ENCODE data around the gene TMEFF2. TPM values are rescaled to one million over a fixed set of nuclear protein-coding genes. Genes with fewer than 3 reads are reported as not detected.

The TMEFF2 gene
- total RNA-seq, 2 experiments from 2014 or later = not detected

DNA sequence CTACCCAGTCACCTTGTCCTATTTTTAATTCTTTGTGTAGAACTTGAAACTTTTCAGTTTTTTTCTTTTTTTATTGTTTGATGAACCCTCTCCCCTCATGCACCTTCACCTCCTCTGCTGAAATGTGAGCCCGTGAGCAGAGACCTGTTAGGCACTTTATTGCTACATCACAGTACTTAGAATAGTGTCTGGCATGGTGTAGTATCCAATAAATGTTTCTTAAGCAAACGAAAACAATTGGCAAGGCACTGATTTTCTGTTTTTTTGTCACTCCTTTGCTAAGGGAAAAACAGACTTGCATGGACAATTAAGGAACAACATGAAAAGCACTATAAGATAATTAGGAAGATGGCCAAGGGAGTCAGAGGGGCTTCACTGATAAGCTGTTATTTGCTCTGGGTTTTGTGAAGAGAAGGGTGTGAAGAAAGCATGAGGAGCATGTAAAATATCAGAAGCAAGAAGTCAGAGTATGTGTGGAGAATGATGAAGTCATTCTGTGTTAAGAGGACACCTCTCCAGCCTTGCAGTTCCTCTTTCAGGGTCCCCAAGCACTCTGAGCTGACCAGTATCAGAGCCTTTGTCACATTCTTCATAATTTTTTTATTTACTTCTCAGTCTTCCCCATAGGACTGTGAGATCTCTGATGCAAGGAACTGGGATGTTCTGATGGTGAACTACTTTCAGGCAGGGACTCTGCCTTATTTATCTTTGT is 248.1 kb downstream of the TMEFF2 start:
- DNase-seq = no peak
- Mint-ChIP-seq H3K4me3 (no peak overlapping the region), H3K36me3 (ENCODE audit: low read depth) (no peaks in the 10 kb centered on the region), H3K4me1 (no peaks in the 10 kb centered on the region), H3K27me3 (peaks cover 12% of the 10 kb centered on the region), H3K27ac (no peak overlapping the region), H3K9me3 (no peaks in the 10 kb centered on the region)
- ChIA-PET POLR2A (no interaction called here), CTCF (no interaction called here)

DNA sequence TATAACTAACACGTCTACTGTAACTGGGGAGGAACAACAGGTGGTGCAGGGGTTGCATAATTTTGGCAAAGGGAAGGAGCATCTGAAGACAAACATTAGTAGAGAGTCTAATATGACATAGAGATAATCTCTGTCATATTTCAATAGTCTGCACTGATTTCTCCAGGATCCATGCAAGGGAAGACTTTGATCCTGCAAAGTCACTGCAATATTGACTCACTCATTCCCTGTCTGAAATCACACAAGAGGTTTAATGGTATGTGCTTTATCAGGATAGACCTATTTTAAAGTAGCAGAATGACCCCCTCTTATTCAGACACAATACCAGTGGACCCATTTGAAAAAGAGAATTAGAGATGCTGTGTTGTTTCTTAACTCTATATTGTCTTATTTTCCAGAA is 249.1 kb downstream of the TMEFF2 start:
- Mint-ChIP-seq H3K4me1 (no peaks in the 10 kb centered on the region), H3K27ac (no peak overlapping the region), H3K36me3 (ENCODE audit: low read depth) (no peaks in the 10 kb centered on the region), H3K4me3 (no peak overlapping the region), H3K27me3 (peaks cover 16% of the 10 kb centered on the region), H3K9me3 (no peaks in the 10 kb centered on the region)
- DNase-seq = no peak
- ChIA-PET POLR2A (no interaction called here), CTCF (no interaction called here)

DNA sequence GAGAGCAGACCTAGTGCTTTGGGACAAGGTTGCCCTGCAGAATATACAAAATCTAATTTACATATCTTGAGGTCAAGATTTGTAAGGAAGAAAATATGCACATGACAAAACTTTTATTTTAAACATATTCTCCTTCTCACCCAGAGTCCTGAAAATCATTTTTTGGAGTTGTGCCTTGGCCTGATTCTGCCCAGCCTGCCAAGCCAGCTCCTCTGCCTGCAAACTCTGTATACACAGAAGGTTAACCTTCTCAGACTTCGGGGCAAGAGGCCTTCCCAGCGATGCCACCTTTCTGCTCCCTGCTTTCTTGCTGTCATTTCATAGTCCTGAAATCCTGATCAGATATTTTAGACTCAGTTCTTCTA is 252.0 kb downstream of the TMEFF2 start:
- Mint-ChIP-seq H3K4me1 (no peaks in the 10 kb centered on the region), H3K27ac (no peak overlapping the region), H3K4me3 (no peak overlapping the region), H3K27me3 (peaks cover 26% of the 10 kb centered on the region), H3K36me3 (ENCODE audit: low read depth) (no peaks in the 10 kb centered on the region), H3K9me3 (no peaks in the 10 kb centered on the region)
- CTCF ChIA-PET = no interaction called here
- POLR2A ChIA-PET = no interaction called here
- no peak for DNase-seq

DNA sequence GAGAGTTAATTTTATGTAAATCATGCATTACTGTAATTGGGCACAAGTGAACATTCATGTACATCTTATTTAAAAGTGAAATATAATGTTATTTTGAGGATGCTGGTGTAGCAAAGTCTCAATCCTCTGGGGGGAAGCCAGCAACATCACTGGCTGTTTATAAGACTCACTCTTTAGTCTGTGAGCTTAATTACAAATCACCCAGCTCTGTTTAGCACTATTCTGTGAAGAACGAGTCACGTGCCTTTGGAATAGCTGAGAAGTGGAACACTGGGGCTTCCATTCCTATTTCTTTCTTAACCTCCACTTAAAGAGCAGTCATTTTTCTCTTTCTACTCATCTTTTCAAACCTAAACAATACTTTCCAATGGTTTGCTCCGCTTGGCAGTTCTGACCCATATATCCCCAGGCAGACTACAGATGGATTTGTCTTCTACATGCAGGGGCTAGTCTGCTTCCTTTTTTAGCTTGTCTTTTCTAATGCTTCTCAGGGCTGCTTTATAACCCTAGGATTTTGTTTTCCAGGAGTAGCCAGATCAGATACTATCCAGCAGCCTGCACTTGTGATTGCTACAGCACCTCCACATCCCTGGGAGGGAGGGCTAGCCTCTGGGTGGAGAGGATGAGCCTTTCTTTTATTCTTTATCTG is 252.5 kb downstream of the TMEFF2 start:
- no peak overlapping the region for H3K4me3 Mint-ChIP-seq
- peaks cover 26% of the 10 kb centered on the region for H3K27me3 Mint-ChIP-seq
- H3K4me1 Mint-ChIP-seq = no peaks in the 10 kb centered on the region
- H3K27ac Mint-ChIP-seq = no peak overlapping the region
- no peaks in the 10 kb centered on the region for H3K36me3 Mint-ChIP-seq (ENCODE audit: low read depth)
- no peak for DNase-seq
- CTCF ChIA-PET = no interaction called here
- POLR2A ChIA-PET = no interaction called here
- no peaks in the 10 kb centered on the region for H3K9me3 Mint-ChIP-seq

DNA sequence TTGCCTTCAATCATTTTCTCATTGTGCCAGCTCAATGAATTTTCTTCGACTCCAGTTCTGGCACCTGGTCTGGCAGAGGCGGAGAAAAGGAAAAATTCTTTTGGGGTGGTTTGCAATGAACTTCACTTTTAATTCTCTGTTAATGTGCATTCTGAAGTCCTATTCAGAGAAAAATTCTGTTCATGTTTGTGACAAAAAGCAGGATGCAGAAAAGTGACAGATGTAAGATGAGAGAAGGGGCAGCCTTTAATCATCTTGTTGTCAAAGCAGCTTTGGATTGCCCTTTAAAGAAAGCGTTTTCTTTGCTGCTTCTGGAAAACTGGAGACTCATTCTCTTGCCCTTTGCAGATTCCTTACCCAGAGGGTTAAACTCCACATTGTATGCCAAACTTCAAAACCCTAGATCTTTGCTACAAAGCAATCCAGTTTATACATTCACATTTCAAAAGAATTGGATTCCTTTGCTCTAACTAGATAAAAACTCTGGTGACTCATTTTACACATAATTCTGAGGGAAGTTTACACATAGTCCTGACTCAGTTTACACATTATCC is 253.3 kb downstream of the TMEFF2 start:
- CTCF ChIA-PET = no interaction called here
- no peak for DNase-seq
- POLR2A ChIA-PET = interaction anchor here (0.7 kb wide), 1 partner anchor 161 kb away, joined by 3 read pairs; no protein-coding TSS in a partner anchor
- H3K4me3 Mint-ChIP-seq = no peak overlapping the region
- H3K27ac Mint-ChIP-seq = no peak overlapping the region
- no peaks in the 10 kb centered on the region for H3K36me3 Mint-ChIP-seq (ENCODE audit: low read depth)
- H3K27me3 Mint-ChIP-seq = peaks cover 29% of the 10 kb centered on the region
- no peaks in the 10 kb centered on the region for H3K4me1 Mint-ChIP-seq
- H3K9me3 Mint-ChIP-seq = no peaks in the 10 kb centered on the region

DNA sequence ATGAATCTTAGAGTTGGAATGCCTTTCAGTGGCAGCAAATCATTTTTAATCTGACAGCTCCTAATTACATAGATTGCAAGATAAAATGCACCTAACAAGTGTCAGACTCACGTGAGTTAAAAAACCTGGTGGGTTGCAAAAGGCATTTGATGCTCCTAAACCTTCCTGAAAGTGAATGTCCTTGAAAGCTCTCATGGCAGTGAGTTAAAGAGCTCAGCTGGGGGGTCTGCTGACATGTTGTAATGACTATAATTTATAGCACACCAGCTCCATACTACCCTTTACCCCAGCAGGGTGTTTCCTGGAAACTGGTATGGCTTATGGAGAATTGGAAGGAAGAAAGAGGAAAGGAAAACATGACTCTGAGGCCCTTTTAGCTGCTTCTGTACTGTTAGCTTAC is 256.0 kb downstream of the TMEFF2 start:
- no peak for DNase-seq
- no peak overlapping the region for H3K4me3 Mint-ChIP-seq
- no peak overlapping the region for H3K27ac Mint-ChIP-seq
- peaks cover 31% of the 10 kb centered on the region for H3K27me3 Mint-ChIP-seq
- no peaks in the 10 kb centered on the region for H3K36me3 Mint-ChIP-seq (ENCODE audit: low read depth)
- ChIA-PET CTCF (no interaction called here), POLR2A (no interaction called here)
- no peaks in the 10 kb centered on the region for H3K4me1 Mint-ChIP-seq
- H3K9me3 Mint-ChIP-seq = no peaks in the 10 kb centered on the region

DNA sequence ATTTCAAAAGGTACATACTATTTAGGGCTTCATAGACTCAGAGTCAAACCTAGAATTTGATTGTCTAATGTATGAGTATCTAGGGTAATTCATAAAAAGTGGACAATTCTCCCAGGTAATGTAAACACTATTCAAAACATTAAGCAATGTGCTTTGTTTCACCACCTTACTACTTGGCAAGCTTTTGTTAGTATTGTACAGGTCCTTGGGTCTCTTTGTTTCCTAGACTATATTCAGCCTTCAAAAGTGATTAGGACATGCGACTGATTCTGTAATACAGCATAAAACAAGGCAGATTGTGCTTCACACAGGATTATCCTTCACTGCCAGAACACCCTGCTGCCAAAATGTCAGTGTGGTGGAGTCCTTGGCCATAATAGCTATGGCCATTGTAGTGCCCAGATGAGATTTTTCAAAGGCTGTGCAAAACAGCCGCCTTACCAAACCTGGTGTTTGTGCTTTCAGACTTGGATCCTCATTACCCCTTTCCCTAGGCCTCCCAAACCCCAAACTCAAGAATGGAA is 257.8 kb downstream of the TMEFF2 start:
- no peaks in the 10 kb centered on the region for H3K36me3 Mint-ChIP-seq (ENCODE audit: low read depth)
- peaks cover 21% of the 10 kb centered on the region for H3K27me3 Mint-ChIP-seq
- no peaks in the 10 kb centered on the region for H3K9me3 Mint-ChIP-seq
- H3K4me1 Mint-ChIP-seq = no peaks in the 10 kb centered on the region
- no peak overlapping the region for H3K4me3 Mint-ChIP-seq
- no peak for DNase-seq
- H3K27ac Mint-ChIP-seq = no peak overlapping the region
- ChIA-PET POLR2A (no interaction called here), CTCF (no interaction called here)

DNA sequence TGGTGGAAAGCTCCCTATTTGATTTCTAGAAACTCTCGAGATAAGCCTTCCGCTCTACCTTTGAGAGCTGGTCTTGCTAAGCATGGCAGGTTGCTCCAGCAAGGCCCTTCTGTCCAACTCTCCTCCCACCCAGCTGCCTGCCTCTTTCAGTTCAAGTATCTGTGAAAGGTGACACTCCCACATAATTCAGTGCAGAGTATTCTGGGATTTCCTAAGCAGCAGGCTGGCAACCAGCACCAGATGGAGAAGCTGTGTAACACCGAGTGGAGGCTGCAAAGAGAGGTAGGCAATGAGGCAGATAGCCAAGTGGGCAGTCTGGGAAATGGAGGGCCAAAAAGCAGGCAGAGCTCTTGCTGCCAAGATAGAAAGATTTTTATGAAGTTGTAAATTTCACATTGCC is 259.5 kb downstream of the TMEFF2 start:
- H3K27me3 Mint-ChIP-seq = peaks cover 13% of the 10 kb centered on the region
- H3K4me1 Mint-ChIP-seq = no peaks in the 10 kb centered on the region
- H3K9me3 Mint-ChIP-seq = no peaks in the 10 kb centered on the region
- H3K36me3 Mint-ChIP-seq (ENCODE audit: low read depth) = no peaks in the 10 kb centered on the region
- no peak overlapping the region for H3K4me3 Mint-ChIP-seq
- H3K27ac Mint-ChIP-seq = no peak overlapping the region
- DNase-seq = no peak
- ChIA-PET CTCF (interaction anchor here (1.1 kb wide), 1 partner anchor 227 kb away, joined by 3 read pairs; no protein-coding TSS in a partner anchor), POLR2A (no interaction called here)

DNA sequence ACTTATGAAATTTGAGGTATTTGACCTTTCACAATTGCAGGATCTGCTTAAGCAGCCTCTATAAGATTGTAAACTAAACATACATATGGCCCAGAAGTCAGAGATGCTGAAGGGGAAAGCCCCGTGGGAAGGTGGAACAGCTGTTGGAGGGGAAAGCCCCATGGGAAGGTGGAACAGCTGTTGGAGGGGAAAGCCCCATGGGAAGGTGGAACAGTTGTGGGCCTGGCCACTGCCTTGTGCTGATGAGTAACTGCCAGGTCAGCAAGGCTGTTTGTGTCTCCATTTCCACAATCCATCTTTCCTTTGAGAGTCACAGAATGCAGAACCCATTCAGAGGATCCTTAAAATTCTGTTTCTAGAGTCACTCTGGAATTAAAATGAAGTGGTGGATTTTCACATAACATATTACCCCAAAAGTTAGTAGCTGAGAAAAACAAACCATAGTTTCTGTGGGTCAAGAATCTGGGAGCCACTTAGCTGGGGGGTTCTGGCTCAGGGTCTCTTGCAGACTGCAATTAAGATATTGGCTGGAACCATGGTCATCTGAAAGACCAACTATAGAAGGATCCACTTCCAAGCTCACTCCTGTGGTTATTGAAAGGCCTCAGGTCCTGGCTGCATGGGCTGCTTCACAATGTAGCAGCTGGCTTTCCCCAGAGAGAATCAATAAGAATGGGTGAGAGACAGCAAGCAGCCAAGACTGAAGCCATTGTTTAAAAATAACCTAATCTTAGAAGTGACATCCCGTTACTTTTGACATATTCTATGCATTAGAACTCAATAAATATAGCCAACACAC is 261.2 kb downstream of the TMEFF2 start:
- Mint-ChIP-seq H3K4me1 (no peaks in the 10 kb centered on the region), H3K27ac (no peak overlapping the region), H3K9me3 (no peaks in the 10 kb centered on the region), H3K27me3 (peaks cover 6% of the 10 kb centered on the region), H3K36me3 (ENCODE audit: low read depth) (no peaks in the 10 kb centered on the region), H3K4me3 (no peak overlapping the region)
- no peak for DNase-seq
- ChIA-PET POLR2A (no interaction called here), CTCF (no interaction called here)

DNA sequence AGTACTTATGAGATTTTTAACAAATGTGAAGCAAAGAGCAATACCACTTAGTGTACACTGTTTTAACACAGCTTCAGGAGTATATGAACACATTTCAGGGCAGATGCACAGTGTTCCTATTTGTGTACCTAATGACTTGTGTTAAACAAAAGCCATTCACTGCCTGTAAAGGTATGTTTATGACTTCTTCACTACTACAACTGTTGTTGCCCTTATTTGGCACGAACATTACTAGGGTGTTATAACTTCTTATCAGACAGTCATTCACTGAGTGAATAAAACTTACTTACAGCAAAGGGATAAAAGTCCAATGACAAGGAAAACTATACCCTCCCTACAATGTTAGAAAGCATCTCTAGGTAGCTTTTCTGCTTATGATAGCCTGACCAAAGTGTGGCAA is 262.4 kb downstream of the TMEFF2 start:
- CTCF ChIA-PET = no interaction called here
- Mint-ChIP-seq H3K4me1 (no peaks in the 10 kb centered on the region), H3K36me3 (ENCODE audit: low read depth) (no peaks in the 10 kb centered on the region), H3K27ac (no peak overlapping the region), H3K9me3 (no peaks in the 10 kb centered on the region), H3K4me3 (no peak overlapping the region), H3K27me3 (peaks cover 5% of the 10 kb centered on the region)
- POLR2A ChIA-PET = no interaction called here
- no peak for DNase-seq

DNA sequence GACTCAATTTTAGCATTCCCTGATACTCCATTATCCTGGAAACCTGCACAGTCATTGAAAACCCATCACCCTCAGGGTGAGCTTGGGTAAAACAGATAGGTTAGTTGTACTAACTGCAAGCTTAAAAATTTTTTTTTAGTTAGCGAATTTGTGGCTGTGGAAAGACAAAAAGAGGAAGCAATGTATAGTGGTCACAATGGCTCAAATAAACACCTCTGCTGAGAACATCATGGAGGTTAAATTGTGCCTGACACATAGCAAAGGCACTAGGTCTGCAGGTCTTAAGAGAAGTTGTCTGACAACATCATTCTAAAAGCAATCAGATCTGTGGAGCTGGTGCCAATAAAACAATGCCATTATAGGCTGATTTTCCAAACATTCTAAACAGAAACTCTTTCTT is 263.4 kb downstream of the TMEFF2 start:
- ChIA-PET POLR2A (no interaction called here), CTCF (no interaction called here)
- Mint-ChIP-seq H3K27me3 (peaks cover 2% of the 10 kb centered on the region), H3K36me3 (ENCODE audit: low read depth) (no peaks in the 10 kb centered on the region), H3K9me3 (no peaks in the 10 kb centered on the region), H3K4me1 (no peaks in the 10 kb centered on the region), H3K4me3 (no peak overlapping the region), H3K27ac (no peak overlapping the region)
- DNase-seq = no peak

DNA sequence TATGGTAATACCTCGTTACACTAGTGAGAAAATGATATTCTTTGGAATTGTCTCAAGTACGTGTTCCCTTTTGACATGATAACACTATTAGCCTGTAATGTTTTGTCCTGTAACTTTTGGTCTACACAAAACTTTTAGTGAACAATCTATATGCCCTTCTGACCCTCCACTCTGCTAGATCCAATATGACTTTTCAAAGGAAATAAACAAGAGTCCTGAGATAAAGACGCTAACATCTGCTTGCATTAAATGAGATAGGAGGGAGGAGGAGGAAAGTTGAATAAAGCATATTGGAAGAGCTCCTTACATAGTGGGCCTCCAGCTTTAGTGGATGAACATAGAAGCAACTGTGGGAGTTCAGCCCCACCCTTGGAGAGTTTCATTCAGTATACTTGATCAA is 264.5 kb downstream of the TMEFF2 start:
- DNase-seq = no peak
- Mint-ChIP-seq H3K36me3 (ENCODE audit: low read depth) (no peaks in the 10 kb centered on the region), H3K4me3 (no peak overlapping the region), H3K27ac (no peak overlapping the region), H3K27me3 (peaks cover under 1% of the 10 kb centered on the region), H3K9me3 (no peaks in the 10 kb centered on the region), H3K4me1 (no peaks in the 10 kb centered on the region)
- ChIA-PET CTCF (no interaction called here), POLR2A (no interaction called here)

DNA sequence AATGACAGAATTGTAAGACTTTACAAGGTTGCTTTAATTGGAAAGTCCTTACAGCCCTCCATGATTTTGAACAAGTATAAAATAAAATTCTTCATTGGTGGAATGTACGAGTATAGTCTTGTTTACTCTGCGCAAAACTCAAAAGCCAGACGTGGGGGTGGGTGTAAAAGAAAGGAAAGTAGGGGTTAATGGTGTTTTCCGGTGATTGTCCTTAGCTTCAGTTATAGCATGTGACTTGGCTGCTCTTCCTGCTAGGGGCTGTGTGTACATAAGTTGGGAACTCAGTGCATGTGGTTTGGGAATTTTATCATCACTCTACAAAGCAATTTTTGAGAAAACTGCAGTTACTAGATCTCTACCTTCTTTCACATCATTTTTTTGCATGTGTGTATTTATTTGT is 265.4 kb downstream of the TMEFF2 start:
- ChIA-PET CTCF (no interaction called here), POLR2A (no interaction called here)

More for the DNA sequence above, 265.4 kb downstream of the TMEFF2 start:
- no peaks in the 10 kb centered on the region for H3K27me3 Mint-ChIP-seq
- H3K9me3 Mint-ChIP-seq = no peaks in the 10 kb centered on the region
- H3K4me3 Mint-ChIP-seq = no peak overlapping the region
- no peak for DNase-seq
- no peaks in the 10 kb centered on the region for H3K4me1 Mint-ChIP-seq
- no peaks in the 10 kb centered on the region for H3K36me3 Mint-ChIP-seq (ENCODE audit: low read depth)
- H3K27ac Mint-ChIP-seq = no peak overlapping the region
